HepG2 (cell line): ENCODE results near the gene SRCAP. TPM values are rescaled to one million over a fixed set of nuclear protein-coding genes. Genes with fewer than 3 reads are reported as not detected.

Experiments
- ARNT2 ChIP-seq: sonication (generic); formaldehyde crosslinking; IDR thresholded peaks from 2 replicates; pipeline ENCODE4 v1.8.0; 2022; ENCODE audit warnings: mild to moderate bottlenecking, low read depth, missing genetic modification reagents, moderate library complexity
- ATF3 ChIP-seq: sonication (generic); formaldehyde crosslinking; IDR thresholded peaks from 2 replicates; pipeline ENCODE4 v1.4.0; 2020; ENCODE audit warnings: missing genetic modification reagents
- GFI1 ChIP-seq: sonication (generic); formaldehyde crosslinking; IDR thresholded peaks from 2 replicates; pipeline ENCODE4 v1.5.0; 2020; ENCODE audit warnings: missing genetic modification reagents, mild to moderate bottlenecking, borderline replicate concordance
- GRHL1 ChIP-seq: sonication (generic); formaldehyde crosslinking; conservative IDR thresholded peaks from 2 replicates; pipeline ENCODE4 v1.8.0; 2022; ENCODE audit warnings: missing genetic modification reagents
- MZF1 ChIP-seq: sonication (generic); formaldehyde crosslinking; IDR thresholded peaks from 2 replicates; pipeline ENCODE4 v1.8.1; 2023; ENCODE audit warnings: mild to moderate bottlenecking, missing genetic modification reagents, borderline replicate concordance
- NRL ChIP-seq: sonication (generic); formaldehyde crosslinking; IDR thresholded peaks from 2 replicates; pipeline ENCODE4 v1.5.0; 2020; ENCODE audit warnings: missing genetic modification reagents, mild to moderate bottlenecking, moderate library complexity, borderline replicate concordance
- RFXAP ChIP-seq: sonication (generic); formaldehyde crosslinking; IDR thresholded peaks from 2 replicates; pipeline ENCODE4 v1.4.0; 2020; ENCODE audit warnings: missing genetic modification reagents, borderline replicate concordance
- SKIL ChIP-seq: sonication (generic); formaldehyde crosslinking; IDR thresholded peaks from 2 replicates; pipeline ENCODE4 v1.8.0; 2022; ENCODE audit warnings: missing genetic modification reagents, mild to moderate bottlenecking, moderate library complexity, borderline replicate concordance
- SP1 ChIP-seq, 2 experiments: fragments of 450-650 bp in 1 of 2; sonication (generic) in 1 of 2; formaldehyde crosslinking in 1 of 2; IDR thresholded peaks; 2 replicates each; pipeline versions ENCODE4 v1.4.0 to v1.6.1; 2016 to 2020; ENCODE audit warnings: missing genetic modification reagents in 1 of 2
- TCF7 ChIP-seq: sonication (generic); IDR thresholded peaks from 2 replicates; pipeline ENCODE4 v1.6.1; 2016; ENCODE audit warnings: antibody characterized with exemption, low read depth
- TEAD2 ChIP-seq: sonication (generic); formaldehyde crosslinking; IDR thresholded peaks from 2 replicates; pipeline ENCODE4 v1.9.0; 2021; ENCODE audit warnings: missing genetic modification reagents
- ZFAT ChIP-seq: sonication (generic); formaldehyde crosslinking; conservative IDR thresholded peaks from 2 replicates; pipeline ENCODE4 v1.8.1; 2023; ENCODE audit warnings: missing genetic modification reagents, inconsistent platforms
- ZFP41 ChIP-seq: sonication (generic); formaldehyde crosslinking; IDR thresholded peaks from 2 replicates; pipeline ENCODE4 v1.4.0; 2020; ENCODE audit warnings: mild to moderate bottlenecking, missing genetic modification reagents, borderline replicate concordance
- ZFP82 ChIP-seq: sonication (generic); formaldehyde crosslinking; IDR thresholded peaks from 2 replicates; pipeline ENCODE4 v1.5.1; 2020; ENCODE audit warnings: mild to moderate bottlenecking, missing genetic modification reagents, borderline replicate concordance
- ZNF337 ChIP-seq: sonication (generic); formaldehyde crosslinking; IDR thresholded peaks from 2 replicates; pipeline ENCODE4 v1.5.1; 2020; ENCODE audit warnings: missing genetic modification reagents, low read depth, mild to moderate bottlenecking, borderline replicate concordance
- ZNF34 ChIP-seq: sonication (generic); formaldehyde crosslinking; IDR thresholded peaks from 2 replicates; pipeline ENCODE4 v1.4.0; 2020; ENCODE audit warnings: mild to moderate bottlenecking, missing genetic modification reagents, borderline replicate concordance
- ZNF564 ChIP-seq: sonication (generic); formaldehyde crosslinking; IDR thresholded peaks from 2 replicates; pipeline ENCODE4 v1.8.1; 2023; ENCODE audit warnings: mild to moderate bottlenecking, missing genetic modification reagents
- polyA plus RNA-seq, 8 experiments: library from polyadenylated mRNA; depleted of rRNA in 3 of 8; stranded (reverse) in 7 of 8; unstranded in 1 of 8; fragments of >200 nt; fragmentation: Illumina TruSeq in 4 of 8; extraction: Trizol in 4 of 8; gene quantifications; 2 replicates each; pipeline versions ENCODE4 v1.2.1 to v1.2.3, GENCODE V29; 2011 to 2016; ENCODE audit warnings: low read depth in 4 of 8, missing spikeins in 1 of 8, mixed read lengths in 1 of 8; ENCODE audit not compliant: insufficient read depth in 1 of 8
- total RNA-seq, 5 experiments: library from RNA; depleted of rRNA; stranded (reverse); fragments of >200 nt; fragmentation: Illumina TruSeq; extraction: Trizol; gene quantifications; 2 replicates each; pipeline ENCODE4 v1.2.3, GENCODE V29; 2016; ENCODE audit warnings: low read depth in 1 of 5

SRCAP gene
- total and polyA plus RNA-seq, 2 of the 13 experiments (the other 11 are each of a cell fraction or from before 2014, with no cell fraction given): 4.9 to 9.0 TPM

- TF ChIP-seq ZFP41 (CRISPR knock-in tag) (no peak), NRL (CRISPR knock-in tag) (no peak), ZFP82 (CRISPR knock-in tag) (no peak), ATF3 (no peak), RFXAP (no peak), GFI1 (CRISPR knock-in tag) (no peak), TCF7 (no peak), TEAD2 (no peak), ZNF337 (CRISPR knock-in tag) (no peak), MZF1 (CRISPR knock-in tag) (no peak), SP1 (IDR thresholded peaks at IDR 0.05) (no peak), SP1 (CRISPR knock-in tag; IDR thresholded peaks at IDR 0.05) (no peak), SKIL (CRISPR knock-in tag) (no peak), ARNT2 (no peak), ZFAT (CRISPR knock-in tag) (no peak), GRHL1 (CRISPR knock-in tag) (no peak), ZNF34 (CRISPR knock-in tag) (no peak), ZNF564 (CRISPR knock-in tag) (no peak)
These were observed 1.5 kb upstream of the SRCAP start (continued) for GRCh38 chr16:30697264-30698138.
